ENCODE results near the gene CYTIP.

GRCh38 chr2:157444641-157445040, 752 bp upstream of the CYTIP start:
- TF ChIP-seq CTCF (IDR thresholded peaks at IDR 0.05; ENCODE audit: low read depth, low read length, missing input control), result no peak
- TF ChIP-seq, protein P1, sequence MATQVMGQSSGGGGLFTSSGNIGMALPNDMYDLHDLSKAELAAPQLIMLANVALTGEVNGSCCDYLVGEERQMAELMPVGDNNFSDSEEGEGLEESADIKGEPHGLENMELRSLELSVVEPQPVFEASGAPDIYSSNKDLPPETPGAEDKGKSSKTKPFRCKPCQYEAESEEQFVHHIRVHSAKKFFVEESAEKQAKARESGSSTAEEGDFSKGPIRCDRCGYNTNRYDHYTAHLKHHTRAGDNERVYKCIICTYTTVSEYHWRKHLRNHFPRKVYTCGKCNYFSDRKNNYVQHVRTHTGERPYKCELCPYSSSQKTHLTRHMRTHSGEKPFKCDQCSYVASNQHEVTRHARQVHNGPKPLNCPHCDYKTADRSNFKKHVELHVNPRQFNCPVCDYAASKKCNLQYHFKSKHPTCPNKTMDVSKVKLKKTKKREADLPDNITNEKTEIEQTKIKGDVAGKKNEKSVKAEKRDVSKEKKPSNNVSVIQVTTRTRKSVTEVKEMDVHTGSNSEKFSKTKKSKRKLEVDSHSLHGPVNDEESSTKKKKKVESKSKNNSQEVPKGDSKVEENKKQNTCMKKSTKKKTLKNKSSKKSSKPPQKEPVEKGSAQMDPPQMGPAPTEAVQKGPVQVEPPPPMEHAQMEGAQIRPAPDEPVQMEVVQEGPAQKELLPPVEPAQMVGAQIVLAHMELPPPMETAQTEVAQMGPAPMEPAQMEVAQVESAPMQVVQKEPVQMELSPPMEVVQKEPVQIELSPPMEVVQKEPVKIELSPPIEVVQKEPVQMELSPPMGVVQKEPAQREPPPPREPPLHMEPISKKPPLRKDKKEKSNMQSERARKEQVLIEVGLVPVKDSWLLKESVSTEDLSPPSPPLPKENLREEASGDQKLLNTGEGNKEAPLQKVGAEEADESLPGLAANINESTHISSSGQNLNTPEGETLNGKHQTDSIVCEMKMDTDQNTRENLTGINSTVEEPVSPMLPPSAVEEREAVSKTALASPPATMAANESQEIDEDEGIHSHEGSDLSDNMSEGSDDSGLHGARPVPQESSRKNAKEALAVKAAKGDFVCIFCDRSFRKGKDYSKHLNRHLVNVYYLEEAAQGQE (IDR thresholded peaks at IDR 0.05), result no peak
- no peak for TF ChIP-seq TAF1 (conservative IDR thresholded peaks at IDR 0.05)
- no peak for TF ChIP-seq ZBTB33 (IDR thresholded peaks at IDR 0.05)
- TF ChIP-seq RAD21 (IDR thresholded peaks at IDR 0.05), result no peak
- no peak for TF ChIP-seq GABPA (IDR thresholded peaks at IDR 0.05 in 1 of 2, conservative IDR thresholded peaks at IDR 0.05 in 1 of 2)
- TF ChIP-seq JUND (IDR thresholded peaks at IDR 0.05), result no peak
- no peak for TF ChIP-seq YY1 (IDR thresholded peaks at IDR 0.05)
- TF ChIP-seq MAX (IDR thresholded peaks at IDR 0.05), result no peak
- no peak for TF ChIP-seq RXRA (IDR thresholded peaks at IDR 0.05)
- no peak for TF ChIP-seq FOXA1 (IDR thresholded peaks at IDR 0.05)
- no peak for TF ChIP-seq NR2F2 (IDR thresholded peaks at IDR 0.05)
- no peak for TF ChIP-seq ATF3 (IDR thresholded peaks at IDR 0.05)
- no peak for TF ChIP-seq EGR1 (IDR thresholded peaks at IDR 0.05; ENCODE audit: low read depth in 2 of 2)

All from liver (tissue), 3 donors.